Peyer's patch (tissue), 4 donors: Measurements from ENCODE around the gene MPP7.

Experiments
- POLR2A ChIP-seq, 2 donors: fragments of 450-650 bp; IDR thresholded peaks; one replicate each; pipeline ENCODE4 v1.5.1; 2017; ENCODE audit warnings: antibody characterized with exemption in 2 of 2, mild to moderate bottlenecking in 2 of 2, moderate library complexity in 2 of 2
- TF ChIP-seq, protein P1 (sequence below), 6 experiments: fragments of 450-650 bp in 4 of 6; fragments of 200-600 bp in 2 of 6; sonication (generic) in 1 of 6; IDR thresholded peaks; one replicate each; pipeline ENCODE4 v1.5.1; 2017 to 2019; ENCODE audit warnings: antibody characterized with exemption in 6 of 6, mild to moderate bottlenecking in 3 of 6, moderate library complexity in 1 of 6

DNA sequence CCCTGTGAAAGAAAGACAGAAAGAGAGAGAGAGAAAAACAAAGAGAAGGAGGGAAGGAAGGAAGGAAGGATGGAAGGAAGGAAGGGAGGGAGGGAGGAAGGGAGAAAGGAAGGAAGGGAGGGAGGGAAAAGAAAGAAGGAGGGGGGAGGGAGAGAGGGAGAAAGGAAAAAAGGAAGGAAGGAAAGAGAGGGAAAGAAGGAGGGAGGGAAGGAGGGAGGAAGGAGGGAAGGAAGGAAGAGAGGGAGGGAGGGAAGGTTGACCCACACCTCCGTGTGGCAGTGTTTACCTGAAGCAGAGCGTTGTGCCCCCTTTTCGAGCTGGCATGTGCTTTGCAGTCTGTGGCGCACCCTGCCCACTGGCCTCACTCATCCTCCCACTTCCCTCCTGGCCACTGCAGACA is 12.3 kb upstream of the MPP7 start:
- TF ChIP-seq, protein P1, sequence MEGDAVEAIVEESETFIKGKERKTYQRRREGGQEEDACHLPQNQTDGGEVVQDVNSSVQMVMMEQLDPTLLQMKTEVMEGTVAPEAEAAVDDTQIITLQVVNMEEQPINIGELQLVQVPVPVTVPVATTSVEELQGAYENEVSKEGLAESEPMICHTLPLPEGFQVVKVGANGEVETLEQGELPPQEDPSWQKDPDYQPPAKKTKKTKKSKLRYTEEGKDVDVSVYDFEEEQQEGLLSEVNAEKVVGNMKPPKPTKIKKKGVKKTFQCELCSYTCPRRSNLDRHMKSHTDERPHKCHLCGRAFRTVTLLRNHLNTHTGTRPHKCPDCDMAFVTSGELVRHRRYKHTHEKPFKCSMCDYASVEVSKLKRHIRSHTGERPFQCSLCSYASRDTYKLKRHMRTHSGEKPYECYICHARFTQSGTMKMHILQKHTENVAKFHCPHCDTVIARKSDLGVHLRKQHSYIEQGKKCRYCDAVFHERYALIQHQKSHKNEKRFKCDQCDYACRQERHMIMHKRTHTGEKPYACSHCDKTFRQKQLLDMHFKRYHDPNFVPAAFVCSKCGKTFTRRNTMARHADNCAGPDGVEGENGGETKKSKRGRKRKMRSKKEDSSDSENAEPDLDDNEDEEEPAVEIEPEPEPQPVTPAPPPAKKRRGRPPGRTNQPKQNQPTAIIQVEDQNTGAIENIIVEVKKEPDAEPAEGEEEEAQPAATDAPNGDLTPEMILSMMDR (IDR thresholded peaks at IDR 0.05) = no peak
- TF ChIP-seq POLR2A (IDR thresholded peaks at IDR 0.05) = no peak
